Stimulated activated CD8-positive, alpha-beta memory T cell treated with anti-CD3 and anti-CD28 coated beads, Interleukin-15, amount 100 ng/mL, for 4 hours (primary cell): Measurements from ENCODE around the gene KRTAP12-3.
A peak's percentile ranks its signal among the peaks of the same experiment; 100 is the strongest.
"Not testable (repeated sequence)": the region's sequence is repeated elsewhere in the genome, so short reads cannot be mapped to it uniquely, and the experiment has no call there.

ENCODE experiments used
- DNase-seq, 2 donors: peaks; one replicate each; pipeline ENCODE4 v3.0.0-alpha.2; 2020; ENCODE audit warnings: low read depth in 2 of 2

The KRTAP12-3 gene

GRCh38 chr21:44657635-44658540 is at the start of gene KRTAP12-3:
Gene KRTAP12-3, plus strand, starts transcription at chr21:44657932. Its CDS starts 48 bp downstream, at chr21:44657980.
- no peak for DNase-seq

- no peak for DNase-seq
These were observed 48.5 kb upstream of the KRTAP12-3 start for GRCh38 chr21:44609193-44609592.

- DNase-seq = not testable (repeated sequence)
These were observed 47.4 kb upstream of the KRTAP12-3 start for GRCh38 chr21:44610157-44610843.

- DNase-seq = no peak
These were observed 46.2 kb upstream of the KRTAP12-3 start for GRCh38 chr21:44611551-44611950.

- no peak for DNase-seq
These were observed 45.7 kb upstream of the KRTAP12-3 start, which contains the start of gene KRTAP10-8 for GRCh38 chr21:44612029-44612486. Gene KRTAP10-8, plus strand, starts transcription at chr21:44612079. Its CDS starts 22 bp downstream, at chr21:44612101.

GRCh38 chr21:44612669-44613229 is 45.0 kb upstream of the KRTAP12-3 start:
- no peak for DNase-seq

GRCh38 chr21:44613386-44614155 is 44.2 kb upstream of the KRTAP12-3 start:
- DNase-seq = no peak

GRCh38 chr21:44614161-44614631 is 43.5 kb upstream of the KRTAP12-3 start:
- DNase-seq = no peak

- no peak for DNase-seq
These were observed 42.8 kb upstream of the KRTAP12-3 start for GRCh38 chr21:44614961-44615391.

- DNase-seq = no peak
These were observed 42.3 kb upstream of the KRTAP12-3 start for GRCh38 chr21:44615466-44615865.

GRCh38 chr21:44615911-44616590 is 41.7 kb upstream of the KRTAP12-3 start:
- DNase-seq = no peak

- DNase-seq = no peak
These were observed 41.2 kb upstream of the KRTAP12-3 start for GRCh38 chr21:44616591-44616926.

- DNase-seq = no peak
These were observed 40.6 kb upstream of the KRTAP12-3 start for GRCh38 chr21:44617071-44617501.

- no peak for DNase-seq
These were observed 39.2 kb upstream of the KRTAP12-3 start for GRCh38 chr21:44618504-44618903.

- DNase-seq = peak; percentile 27 to 53
These were observed 38.8 kb upstream of the KRTAP12-3 start for GRCh38 chr21:44618909-44619308.

GRCh38 chr21:44619886-44620285 is 37.8 kb upstream of the KRTAP12-3 start:
- no peak for DNase-seq

- DNase-seq = no peak
These were observed 34.2 kb upstream of the KRTAP12-3 start for GRCh38 chr21:44623575-44623974.

- DNase-seq = no peak
These were observed 32.0 kb upstream of the KRTAP12-3 start for GRCh38 chr21:44625756-44626155.

- no peak for DNase-seq
These were observed 31.5 kb upstream of the KRTAP12-3 start for GRCh38 chr21:44626262-44626661.

GRCh38 chr21:44626673-44627143 is 31.0 kb upstream of the KRTAP12-3 start, which contains the start of gene KRTAP10-9:
Gene KRTAP10-9, plus strand, starts transcription at chr21:44627093. Its CDS starts 79 bp downstream, at chr21:44627172.
- DNase-seq = no peak
